Non-pigmented ciliary epithelial cell (primary cell): ENCODE data around the gene VCPKMT.

ENCODE experiments used
- DNase-seq: peaks from one replicate; pipeline ENCODE4 v3.0.0-alpha.2; 2010; ENCODE audit warnings: low read depth

VCPKMT gene

DNA sequence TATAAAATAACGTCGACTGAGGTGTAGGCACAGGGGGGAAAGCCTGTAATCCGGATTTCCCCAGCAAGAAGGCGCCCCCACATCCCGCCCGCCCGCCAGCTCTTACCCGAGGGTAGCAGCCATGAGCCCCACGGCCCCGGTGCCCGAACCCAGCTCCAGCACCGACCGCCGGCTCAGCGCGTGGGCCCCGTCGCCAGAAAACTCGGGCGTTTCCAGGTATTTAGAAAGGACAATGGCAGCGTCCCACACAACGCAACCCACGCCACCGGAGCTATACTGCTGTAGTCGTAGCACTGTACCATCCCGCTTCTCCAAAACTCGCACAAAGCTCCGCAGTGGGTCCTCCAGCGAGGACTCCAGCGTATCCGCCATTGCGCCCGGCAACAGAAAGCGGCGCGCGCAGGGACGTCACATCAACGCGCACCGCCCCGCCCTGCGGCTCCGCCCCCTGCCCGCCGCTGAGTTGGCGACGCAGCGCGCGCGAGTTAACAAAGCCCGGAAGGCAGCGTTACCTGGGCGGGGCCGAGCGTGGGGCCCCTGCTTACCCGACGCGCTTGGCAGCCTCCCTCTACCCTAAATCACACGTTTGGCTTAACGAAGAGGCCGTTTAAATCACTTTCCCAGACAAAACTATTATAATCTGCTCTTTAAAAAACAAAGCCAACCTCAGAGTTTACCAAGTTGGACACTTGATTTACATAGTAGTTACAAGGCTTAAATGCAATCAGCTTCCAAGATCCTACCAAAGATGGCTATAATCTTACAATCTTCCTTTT is at the start of gene VCPKMT:
Gene VCPKMT, minus strand, starts transcription at position 392 of the 776 bp plus-strand sequence. Its CDS starts 20 bp downstream, at position 372.
- DNase-seq: peak; percentile 62

- DNase-seq: no peak
Observed at GRCh38 chr14:50156111-50156510, 39.7 kb upstream of the VCPKMT start.

GRCh38 chr14:50148799-50149198 is 32.4 kb upstream of the VCPKMT start:
- no peak for DNase-seq

GRCh38 chr14:50139192-50139591 is 22.8 kb upstream of the VCPKMT start:
- DNase-seq: no peak

DNA sequence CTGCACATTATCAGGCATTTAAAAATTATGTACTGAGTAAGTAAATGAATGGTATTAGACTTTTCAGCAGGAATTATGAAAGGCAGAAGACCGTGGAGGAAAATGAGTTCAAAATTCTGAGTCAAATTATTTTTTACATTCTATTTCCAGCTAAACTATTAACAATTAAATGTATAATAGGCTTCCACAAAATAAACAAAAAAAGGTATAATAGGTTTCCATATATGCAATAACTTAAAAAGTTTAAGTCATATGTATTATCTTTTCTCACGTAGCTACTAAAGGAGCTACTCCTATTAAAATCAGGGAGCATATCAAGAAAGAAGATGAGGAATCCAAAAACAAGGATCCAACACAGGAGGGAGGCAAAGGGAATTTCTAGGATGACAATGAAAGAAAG is 11.4 kb upstream of the VCPKMT start:
- DNase-seq: no peak

GRCh38 chr14:50123062-50123461 is 6.7 kb upstream of the VCPKMT start:
- DNase-seq: no peak

GRCh38 chr14:50122291-50122690 is 5.9 kb upstream of the VCPKMT start:
- DNase-seq: no peak

DNA sequence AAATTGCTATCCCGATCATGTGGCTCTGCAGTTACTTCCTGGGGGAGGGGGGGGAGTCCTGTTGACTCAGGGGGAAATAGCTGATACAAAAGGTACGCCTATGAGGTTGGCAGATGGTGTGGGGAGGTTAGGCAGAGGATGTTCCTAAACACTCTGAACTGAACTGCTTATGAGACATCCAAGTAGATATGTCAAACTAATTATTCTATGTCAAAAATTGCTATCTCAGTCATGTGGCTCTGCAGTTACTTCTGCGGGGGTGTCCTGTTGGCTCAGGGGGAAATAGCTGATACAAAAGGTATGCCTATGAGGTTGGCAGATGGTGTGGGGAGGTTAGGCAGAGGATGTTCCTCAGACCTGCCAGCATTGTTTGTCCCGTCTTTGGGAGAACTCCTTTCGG is 5.1 kb upstream of the VCPKMT start:
- DNase-seq: no peak

GRCh38 chr14:50117456-50117855 is 1.1 kb upstream of the VCPKMT start:
- no peak for DNase-seq

DNA sequence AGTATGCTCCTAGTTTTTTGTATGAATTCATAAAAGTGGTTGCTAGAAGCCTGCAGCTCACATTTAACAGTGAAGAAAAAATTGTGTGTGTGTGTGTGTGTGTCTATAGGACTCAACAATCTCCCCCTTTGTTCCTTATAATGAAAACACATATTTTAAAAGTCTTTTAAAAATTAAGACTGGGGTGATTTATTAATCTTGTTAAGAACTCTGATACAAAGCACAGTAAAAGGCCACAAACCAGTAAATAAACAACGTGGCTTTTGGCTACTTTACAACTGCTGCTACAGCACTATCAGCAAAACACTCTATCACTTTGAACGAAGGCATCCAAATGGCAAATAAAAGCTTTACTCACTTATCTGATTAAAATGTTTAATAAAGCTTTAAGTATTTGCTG is 594 bp upstream of the VCPKMT start:
- no peak for DNase-seq

DNA sequence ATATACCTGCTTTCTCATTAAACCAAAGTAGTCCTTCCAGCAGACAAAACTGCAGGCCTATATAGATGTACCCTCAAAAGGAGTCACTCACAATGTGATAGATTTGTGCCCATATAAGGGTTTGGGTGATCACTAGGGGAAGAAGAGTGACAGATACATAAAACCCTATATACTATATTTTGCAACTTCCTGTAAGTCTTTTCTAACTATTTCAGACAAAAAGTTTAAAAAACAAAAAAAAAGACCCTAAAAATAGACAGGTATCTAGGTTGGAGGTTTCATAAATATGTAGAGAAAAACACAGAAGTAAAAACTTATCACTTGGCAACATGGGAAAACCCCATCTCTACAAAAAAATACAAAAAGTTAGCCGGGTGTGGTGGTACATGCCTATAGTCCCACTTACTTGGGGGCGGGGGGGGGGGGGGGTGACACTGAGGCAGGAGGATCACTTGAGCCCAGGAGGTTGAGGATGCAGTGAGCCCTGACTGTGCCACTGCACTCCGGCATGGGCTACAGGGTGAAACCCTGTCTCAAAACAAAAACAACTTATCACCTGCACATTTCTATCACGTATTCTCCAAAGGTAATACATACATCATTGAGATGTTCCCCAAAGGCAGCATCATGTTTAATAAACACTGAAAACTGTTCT is 2.9 kb downstream of the VCPKMT start:
- DNase-seq: no peak

DNA sequence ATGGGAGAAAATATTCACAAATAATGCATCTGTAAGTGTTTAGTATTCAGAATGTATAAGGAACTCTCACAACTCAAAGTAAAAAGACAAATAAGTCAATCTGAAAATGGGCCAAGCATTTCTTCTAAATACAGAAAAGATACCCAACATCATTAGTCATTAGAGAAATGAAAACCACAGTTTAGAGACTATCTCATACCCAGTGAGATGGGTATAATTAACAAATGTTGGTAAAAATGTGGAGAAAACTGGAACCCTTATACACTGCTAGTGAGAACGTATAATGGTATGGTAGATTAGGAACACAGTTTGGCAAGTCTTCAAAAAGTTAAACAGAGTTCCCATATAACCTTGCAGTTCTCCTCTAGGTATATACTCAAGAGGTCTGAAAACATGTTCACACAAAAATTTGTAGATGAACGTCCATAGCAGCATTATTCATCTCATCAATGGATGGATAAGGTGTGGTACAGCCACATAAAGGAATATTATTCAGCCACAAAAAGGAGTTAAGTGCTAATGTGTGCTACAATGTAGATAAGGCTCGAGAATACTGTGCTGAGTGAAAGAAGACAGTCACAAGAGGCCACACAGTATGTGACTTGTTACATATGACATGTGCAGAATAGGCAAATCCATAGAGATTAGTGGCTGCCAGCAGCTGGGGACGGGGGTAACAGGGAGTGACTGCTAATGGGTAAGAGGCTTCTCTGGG is 5.9 kb downstream of the VCPKMT start:
- DNase-seq: no peak

DNA sequence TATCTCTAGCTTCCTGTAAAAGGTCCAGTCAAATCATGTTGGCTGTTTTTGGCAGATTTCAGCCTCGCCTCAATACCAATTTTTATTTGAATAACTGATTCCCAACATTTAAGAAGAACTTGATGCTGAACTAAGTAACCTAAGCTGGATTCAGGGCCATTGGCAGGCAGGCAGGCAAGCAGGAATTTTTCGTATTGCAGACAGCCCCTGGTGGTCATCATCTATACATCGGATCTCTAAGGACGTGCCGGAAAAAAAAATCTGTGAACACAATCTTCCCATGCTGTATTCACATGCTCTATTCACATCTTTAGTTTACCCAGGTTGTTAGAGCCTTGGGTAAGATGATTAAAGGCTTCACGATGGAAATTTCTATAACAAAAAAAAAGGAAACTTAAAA is 7.0 kb downstream of the VCPKMT start:
- DNase-seq: no peak

- no peak for DNase-seq
Observed at GRCh38 chr14:50107850-50108249, 8.5 kb downstream of the VCPKMT start.

DNA sequence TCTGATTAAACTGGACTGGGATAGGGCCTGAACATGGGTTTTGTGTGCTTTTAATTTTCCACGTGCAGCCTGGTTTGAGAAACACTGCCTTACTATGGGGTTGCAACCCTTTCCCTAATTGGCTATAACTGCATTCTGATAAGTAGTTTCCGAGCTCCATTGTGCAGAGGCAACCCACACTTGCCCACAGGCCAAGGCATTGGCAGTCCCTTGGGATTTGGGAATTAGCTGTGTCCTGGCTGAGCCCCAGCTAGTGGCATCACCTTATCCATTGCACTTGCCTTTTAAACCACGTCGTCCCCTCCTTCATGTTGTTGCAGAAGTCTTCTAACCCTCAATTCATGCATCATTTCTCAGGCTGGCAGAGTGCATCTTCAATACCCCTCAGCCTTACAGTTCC is 10.2 kb downstream of the VCPKMT start:
- DNase-seq: no peak

DNA sequence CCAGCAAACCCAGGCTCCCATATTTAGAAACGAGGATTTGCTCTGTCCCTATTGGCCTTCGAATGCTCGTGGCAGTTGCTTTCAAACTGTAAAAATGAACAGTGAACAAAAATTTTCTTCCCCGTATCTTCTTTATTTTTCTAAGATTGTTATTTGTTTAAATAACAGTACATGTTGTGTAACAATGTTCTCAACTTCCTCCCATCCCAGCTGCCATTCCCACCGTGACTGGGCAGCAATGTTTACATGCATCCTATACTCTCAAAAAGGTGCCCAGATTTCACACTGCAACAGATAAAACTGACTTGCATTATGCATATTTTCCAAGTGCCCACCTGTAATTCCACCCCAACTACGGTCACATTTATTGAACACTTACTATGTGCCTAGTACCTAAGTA is 12.8 kb downstream of the VCPKMT start:
- DNase-seq: no peak

DNA sequence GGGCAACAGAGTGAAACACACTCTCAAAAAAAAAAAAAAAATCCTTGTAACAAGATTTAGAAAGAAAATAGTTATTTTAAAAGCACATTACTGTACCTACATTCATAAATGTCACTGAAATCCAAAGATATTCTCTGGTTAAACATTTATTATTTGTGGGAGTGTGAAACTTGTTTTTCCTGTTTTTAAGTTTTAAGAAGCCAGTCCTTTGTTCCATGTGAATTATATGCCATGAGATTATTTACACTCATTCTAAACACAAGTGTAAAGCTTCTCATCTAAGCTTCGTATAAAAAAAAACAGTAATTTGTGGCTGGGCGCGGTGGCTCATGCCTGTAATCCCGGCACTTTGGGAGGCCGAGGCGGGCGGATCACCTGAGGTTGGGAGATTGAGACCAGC is 15.0 kb downstream of the VCPKMT start:
- DNase-seq: no peak

GRCh38 chr14:50100805-50101204 is 15.6 kb downstream of the VCPKMT start:
- no peak for DNase-seq

GRCh38 chr14:50099335-50099734 is 17.0 kb downstream of the VCPKMT start:
- DNase-seq: no peak

DNA sequence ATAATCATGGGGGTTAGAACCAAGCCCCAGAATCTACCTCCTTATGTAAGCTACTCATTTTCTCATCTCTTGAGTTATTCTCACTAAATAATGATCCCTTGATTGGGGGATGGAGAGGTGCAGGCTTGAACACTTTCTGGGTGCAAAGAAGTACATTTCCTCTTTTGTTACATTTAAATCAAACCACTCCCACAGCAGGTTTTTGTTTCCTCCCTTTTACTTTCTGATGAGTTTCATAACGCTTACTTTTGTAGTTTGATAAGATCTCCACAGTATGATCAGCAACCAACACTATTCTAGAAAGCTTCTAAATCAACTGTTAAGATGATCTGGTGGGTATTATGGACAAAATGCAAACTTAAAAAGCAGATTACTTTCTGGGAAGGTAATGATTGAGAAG is 20.5 kb downstream of the VCPKMT start:
- no peak for DNase-seq

- DNase-seq: no peak
Observed at GRCh38 chr14:50094056-50094755, 22.2 kb downstream of the VCPKMT start.

GRCh38 chr14:50093496-50093895 is 22.9 kb downstream of the VCPKMT start:
- no peak for DNase-seq
